GM20000 (cell line): ENCODE measurements around the gene PPM1E.
"Not testable (repeated sequence)": the region's sequence is repeated elsewhere in the genome, so short reads cannot be mapped to it uniquely, and the experiment has no call there.

Source experiments
- DNase-seq: peaks from one replicate; pipeline ENCODE4 v3.0.0; 2012; ENCODE audit warnings: low spot score
- CTCF ChIP-seq: IDR thresholded peaks from 2 replicates; pipeline ENCODE4 v1.5.1; 2012; ENCODE audit warnings: mild to moderate bottlenecking, control low read depth; ENCODE audit errors: extremely low read depth, missing control alignments

Gene PPM1E

GRCh38 chr17:58756246-58757161 lies 850 bp downstream of the PPM1E start:
- DNase-seq, result peak; percentile 61
- TF ChIP-seq CTCF, result no peak

- peak; percentile 16 for DNase-seq
- no peak for TF ChIP-seq CTCF
Measured at GRCh38 chr17:58757162-58757613, 1.5 kb downstream of the PPM1E start.

- no peak for TF ChIP-seq CTCF
- DNase-seq, result no peak
Measured at GRCh38 chr17:58758890-58759289, 3.2 kb downstream of the PPM1E start.

GRCh38 chr17:58759522-58759921 lies 3.9 kb downstream of the PPM1E start:
- no peak for TF ChIP-seq CTCF

GRCh38 chr17:58760248-58760647 lies 4.6 kb downstream of the PPM1E start:
- no peak for TF ChIP-seq CTCF
- no peak for DNase-seq

More at GRCh38 chr17:58759522-58759921, 3.9 kb downstream of the PPM1E start:
- no peak for DNase-seq

GRCh38 chr17:58763263-58763662 lies 7.6 kb downstream of the PPM1E start:
- no peak for TF ChIP-seq CTCF

GRCh38 chr17:58764373-58764772 lies 8.7 kb downstream of the PPM1E start:
- no peak for TF ChIP-seq CTCF
- no peak for DNase-seq

More at GRCh38 chr17:58763263-58763662, 7.6 kb downstream of the PPM1E start:
- no peak for DNase-seq

- not testable (repeated sequence) for DNase-seq
Measured at GRCh38 chr17:58778482-58778881, 22.8 kb downstream of the PPM1E start.
